ENCODE results near the gene RABEP2. TPM values are rescaled to one million over a fixed set of nuclear protein-coding genes. Genes with fewer than 3 reads are reported as not detected.

Gene RABEP2
- polyA plus RNA-seq, 1 donor (not counting 4 experiments of a cell fraction or from before 2014, with no cell fraction given): 8.7 TPM

DNA sequence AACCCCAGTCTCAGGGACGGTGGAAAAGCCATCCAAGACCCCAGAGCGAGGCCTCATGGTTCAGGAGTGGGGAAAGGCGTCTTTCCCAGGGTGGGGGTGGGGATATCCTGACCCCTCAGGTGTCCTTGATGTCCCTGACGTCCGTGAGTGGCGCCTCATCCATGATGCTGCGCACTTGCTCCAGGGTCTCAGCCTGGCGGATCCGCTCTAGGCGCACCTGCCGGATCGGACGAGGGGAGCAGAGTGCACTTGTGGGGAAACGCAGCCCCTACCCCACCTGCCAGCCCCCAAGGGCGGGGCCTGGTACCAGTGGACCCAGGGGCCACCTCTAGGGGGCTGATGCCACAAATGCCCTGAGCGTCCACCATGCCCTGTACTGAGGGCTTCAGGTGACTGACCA, 20.2 kb downstream of the RABEP2 start:
- dilution Hi-C loops (cut with MboI; ENCODE audit: extremely low pct_ligation_motif_present, low sequenced_read_pairs): no loop called here
- Histone ChIP-seq H3K36me3 (ENCODE audit: control insufficient read depth in 2 of 2, extremely low read depth in 1 of 2, insufficient read depth in 2 of 2, low read length in 2 of 2) (peaks cover 0 to 16% of the 10 kb centered on the region in 2 experiments), H3K9ac (ENCODE audit: control insufficient read depth, extremely low read depth, insufficient read depth, low read length) (no peak overlapping the region), H3K4me2 (ENCODE audit: control insufficient read depth, extremely low read depth, insufficient read depth, low read depth, low read length) (no peak overlapping the region), H3K9me3 (ENCODE audit: control insufficient read depth, low read depth, low read length) (no peaks in the 10 kb centered on the region), H3K79me2 (ENCODE audit: control insufficient read depth, insufficient read depth, low read length) (no peaks in the 10 kb centered on the region), H3K9me1 (ENCODE audit: control insufficient read depth, extremely low read depth, insufficient read depth, low read length) (no peaks in the 10 kb centered on the region), H3K27me3 (ENCODE audit: control insufficient read depth, extremely low read depth, insufficient read depth, low read length) (no peaks in the 10 kb centered on the region), H3K27ac (ENCODE audit: control insufficient read depth, insufficient read depth, low read length) (no peak overlapping the region), H3K4me3 (ENCODE audit: control insufficient read depth in 2 of 3, extremely low read depth in 1 of 3, insufficient read depth in 2 of 3, low read depth in 1 of 3, low read length in 3 of 3) (no peak overlapping the region), H4K20me1 (ENCODE audit: control insufficient read depth, extremely low read depth, insufficient read depth, low read length) (no peaks in the 10 kb centered on the region), H2AFZ (ENCODE audit: control insufficient read depth, low read length) (no peak overlapping the region), H3K4me1 (ENCODE audit: control insufficient read depth, extremely low read depth, insufficient read depth, low read length) (no peaks in the 10 kb centered on the region)
- TF ChIP-seq, protein P1, sequence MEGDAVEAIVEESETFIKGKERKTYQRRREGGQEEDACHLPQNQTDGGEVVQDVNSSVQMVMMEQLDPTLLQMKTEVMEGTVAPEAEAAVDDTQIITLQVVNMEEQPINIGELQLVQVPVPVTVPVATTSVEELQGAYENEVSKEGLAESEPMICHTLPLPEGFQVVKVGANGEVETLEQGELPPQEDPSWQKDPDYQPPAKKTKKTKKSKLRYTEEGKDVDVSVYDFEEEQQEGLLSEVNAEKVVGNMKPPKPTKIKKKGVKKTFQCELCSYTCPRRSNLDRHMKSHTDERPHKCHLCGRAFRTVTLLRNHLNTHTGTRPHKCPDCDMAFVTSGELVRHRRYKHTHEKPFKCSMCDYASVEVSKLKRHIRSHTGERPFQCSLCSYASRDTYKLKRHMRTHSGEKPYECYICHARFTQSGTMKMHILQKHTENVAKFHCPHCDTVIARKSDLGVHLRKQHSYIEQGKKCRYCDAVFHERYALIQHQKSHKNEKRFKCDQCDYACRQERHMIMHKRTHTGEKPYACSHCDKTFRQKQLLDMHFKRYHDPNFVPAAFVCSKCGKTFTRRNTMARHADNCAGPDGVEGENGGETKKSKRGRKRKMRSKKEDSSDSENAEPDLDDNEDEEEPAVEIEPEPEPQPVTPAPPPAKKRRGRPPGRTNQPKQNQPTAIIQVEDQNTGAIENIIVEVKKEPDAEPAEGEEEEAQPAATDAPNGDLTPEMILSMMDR (optimal IDR thresholded peaks at IDR 0.05 in 1 of 3, IDR thresholded peaks at IDR 0.05 in 1 of 3, conservative IDR thresholded peaks at IDR 0.05 in 1 of 3; ENCODE audit: extremely low read depth in 1 of 3, insufficient read depth in 2 of 3, low read length in 3 of 3): no peak
- no peak for TF ChIP-seq EZH2 (IDR thresholded peaks at IDR 0.05; ENCODE audit: low read length)
- DNase-seq (ENCODE audit: low read depth, low spot score) (no peak), FAIRE-seq (no peak)

DNA sequence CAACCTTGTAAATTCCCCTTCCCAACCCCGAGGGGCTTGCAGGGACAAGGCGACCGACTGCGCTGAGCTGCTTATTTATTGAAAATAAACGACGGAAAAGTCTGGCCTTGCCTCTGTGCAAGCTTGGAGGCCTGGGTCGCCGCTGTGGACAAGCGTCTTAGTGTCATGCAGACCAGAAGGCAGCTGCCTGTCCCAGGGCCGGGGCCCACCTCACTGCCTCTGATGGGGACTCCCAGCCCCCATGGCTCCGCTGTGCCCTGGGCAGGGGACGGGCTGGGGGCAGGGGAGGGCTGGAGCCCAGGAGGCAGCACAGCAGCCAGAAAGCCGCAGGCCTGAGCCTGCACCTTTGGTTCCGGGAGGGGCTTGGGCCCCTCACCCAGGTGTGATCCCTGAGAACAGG, 20.7 kb downstream of the RABEP2 start:
- Histone ChIP-seq H2AFZ (ENCODE audit: control insufficient read depth, low read length) (no peak overlapping the region), H3K4me3 (ENCODE audit: control insufficient read depth in 2 of 3, extremely low read depth in 1 of 3, insufficient read depth in 2 of 3, low read depth in 1 of 3, low read length in 3 of 3) (no peak overlapping the region), H3K27ac (ENCODE audit: control insufficient read depth, insufficient read depth, low read length) (no peak overlapping the region), H4K20me1 (ENCODE audit: control insufficient read depth, extremely low read depth, insufficient read depth, low read length) (no peaks in the 10 kb centered on the region), H3K36me3 (ENCODE audit: control insufficient read depth in 2 of 2, extremely low read depth in 1 of 2, insufficient read depth in 2 of 2, low read length in 2 of 2) (peaks cover 0 to 15% of the 10 kb centered on the region in 2 experiments), H3K27me3 (ENCODE audit: control insufficient read depth, extremely low read depth, insufficient read depth, low read length) (no peaks in the 10 kb centered on the region), H3K9me3 (ENCODE audit: control insufficient read depth, low read depth, low read length) (no peaks in the 10 kb centered on the region), H3K4me2 (ENCODE audit: control insufficient read depth, extremely low read depth, insufficient read depth, low read depth, low read length) (no peak overlapping the region), H3K9ac (ENCODE audit: control insufficient read depth, extremely low read depth, insufficient read depth, low read length) (no peak overlapping the region), H3K4me1 (ENCODE audit: control insufficient read depth, extremely low read depth, insufficient read depth, low read length) (no peaks in the 10 kb centered on the region), H3K9me1 (ENCODE audit: control insufficient read depth, extremely low read depth, insufficient read depth, low read length) (no peaks in the 10 kb centered on the region), H3K79me2 (ENCODE audit: control insufficient read depth, insufficient read depth, low read length) (no peaks in the 10 kb centered on the region)
- FAIRE-seq: no peak
- DNase-seq (ENCODE audit: low read depth, low spot score): no peak
- TF ChIP-seq EZH2 (IDR thresholded peaks at IDR 0.05; ENCODE audit: low read length): no peak
- TF ChIP-seq, protein P1 (optimal IDR thresholded peaks at IDR 0.05 in 1 of 3, IDR thresholded peaks at IDR 0.05 in 1 of 3, conservative IDR thresholded peaks at IDR 0.05 in 1 of 3; ENCODE audit: extremely low read depth in 1 of 3, insufficient read depth in 2 of 3, low read length in 3 of 3): no peak
- dilution Hi-C loops (cut with MboI; ENCODE audit: extremely low pct_ligation_motif_present, low sequenced_read_pairs): no loop called here
